Astrocyte (in vitro differentiated cells and primary cell): Measurements from ENCODE around the gene CEP83. TPM values are rescaled to one million over a fixed set of nuclear protein-coding genes. Genes with fewer than 3 reads are reported as not detected.
"Not testable (repeated sequence)": the region's sequence is repeated elsewhere in the genome, so short reads cannot be mapped to it uniquely, and the experiment has no call there.

Experiments used
- DNase-seq: peaks from one replicate; pipeline ENCODE4 v3.0.0-alpha.2; 2010; ENCODE audit warnings: low read depth
- FAIRE-seq: peaks from 2 replicates; lab custom pipeline; 2011; peaks lifted over from hg19 to GRCh38; lab: Jason Lieb, UNC
- H2AFZ ChIP-seq: 2 replicates; pipeline ENCODE4 v1.6.0; 2012; ENCODE audit warnings: low read depth, low read length, inconsistent platforms
- H3K27ac ChIP-seq: 2 replicates; pipeline ENCODE4 v1.5.1; 2011; ENCODE audit warnings: low read depth, low read length, inconsistent platforms
- H3K27me3 ChIP-seq: 2 replicates; pipeline ENCODE4 v1.6.0; 2011; ENCODE audit warnings: low read length, inconsistent platforms; ENCODE audit not compliant: insufficient read depth
- H3K36me3 ChIP-seq: 2 replicates; pipeline ENCODE4 v1.5.1; 2011; ENCODE audit warnings: low read length, inconsistent platforms; ENCODE audit not compliant: insufficient read depth
- H3K4me1 ChIP-seq: 2 replicates; pipeline ENCODE4 v1.5.1; 2011; ENCODE audit warnings: low read length, inconsistent platforms; ENCODE audit not compliant: insufficient read depth
- H3K4me2 ChIP-seq: 2 replicates; pipeline ENCODE4 v1.6.0; 2012; ENCODE audit warnings: low read length, inconsistent platforms
- H3K4me3 ChIP-seq: 2 replicates; pipeline ENCODE4 v1.5.1; 2011; ENCODE audit warnings: low read depth, mild to moderate bottlenecking, low read length, inconsistent platforms; ENCODE audit not compliant: insufficient read depth
- H3K79me2 ChIP-seq: 2 replicates; pipeline ENCODE4 v1.6.0; 2012; ENCODE audit warnings: mild to moderate bottlenecking, low read length, inconsistent platforms; ENCODE audit not compliant: insufficient read depth
- H3K9ac ChIP-seq: 2 replicates; pipeline ENCODE4 v1.6.0; 2012; ENCODE audit warnings: mild to moderate bottlenecking, low read length, inconsistent platforms
- H3K9me3 ChIP-seq: 2 replicates; pipeline ENCODE4 v1.5.1; 2012; ENCODE audit warnings: low read depth, mild to moderate bottlenecking, low read length, inconsistent platforms; ENCODE audit not compliant: insufficient read depth
- H4K20me1 ChIP-seq: 2 replicates; pipeline ENCODE4 v1.6.0; 2012; ENCODE audit warnings: low read length, inconsistent platforms; ENCODE audit not compliant: insufficient read depth
- H3K27ac Mint-ChIP-seq: one replicate; pipeline ENCODE4 v1.8.0; 2021; ENCODE audit warnings: mild to moderate bottlenecking, mixed read lengths; ENCODE audit not compliant: unreplicated experiment
- H3K27me3 Mint-ChIP-seq: one replicate; pipeline ENCODE4 v1.8.0; 2021; ENCODE audit warnings: low read depth, mixed read lengths; ENCODE audit not compliant: unreplicated experiment
- H3K36me3 Mint-ChIP-seq: one replicate; pipeline ENCODE4 v1.8.0; 2021; ENCODE audit warnings: low read depth, mixed read lengths; ENCODE audit not compliant: unreplicated experiment
- H3K4me1 Mint-ChIP-seq: one replicate; pipeline ENCODE4 v1.8.0; 2021; ENCODE audit warnings: low read depth, mixed read lengths; ENCODE audit not compliant: unreplicated experiment
- H3K4me3 Mint-ChIP-seq: one replicate; pipeline ENCODE4 v1.8.0; 2021; ENCODE audit warnings: mild to moderate bottlenecking, moderate library complexity, mixed read lengths; ENCODE audit not compliant: unreplicated experiment
- H3K9me3 Mint-ChIP-seq: one replicate; pipeline ENCODE4 v1.8.0; 2021; ENCODE audit warnings: mild to moderate bottlenecking, mixed read lengths; ENCODE audit not compliant: unreplicated experiment
- CTCF ChIP-seq: IDR thresholded peaks from 2 replicates; pipeline ENCODE4 v1.5.1; 2011; ENCODE audit warnings: low read depth, mild to moderate bottlenecking, inconsistent platforms, low read length, moderate library complexity; ENCODE audit not compliant: insufficient read depth
- EZH2 ChIP-seq: IDR thresholded peaks from 2 replicates; pipeline ENCODE4 v1.6.1; 2012; ENCODE audit warnings: mild to moderate bottlenecking, low read length, inconsistent platforms; ENCODE audit not compliant: insufficient read depth
- total RNA-seq: library from RNA; stranded (reverse); gene quantifications from 2 replicates; pipeline ENCODE4 v1.2.1, GENCODE V29; 2021

The CEP83 gene
- total RNA-seq, 1 donor from 2014 or later: 12.4 TPM

GRCh38 chr12:94405413-94406116 lies 54.1 kb downstream of the CEP83 start:
- no peaks in the 10 kb centered on the region for H4K20me1 ChIP-seq
- no peak overlapping the region for H3K27ac ChIP-seq
- Mint-ChIP-seq H3K27ac (no peak overlapping the region), H3K36me3 (no peaks in the 10 kb centered on the region), H3K4me3 (no peak overlapping the region), H3K4me1 (peaks cover 7% of the 10 kb centered on the region), H3K27me3 (no peaks in the 10 kb centered on the region), H3K9me3 (peaks cover 2% of the 10 kb centered on the region)
- no peak overlapping the region for H2AFZ ChIP-seq
- no peak for DNase-seq
- H3K4me1 ChIP-seq: no peaks in the 10 kb centered on the region
- no peak for TF ChIP-seq EZH2
- TF ChIP-seq CTCF: no peak
- no peak overlapping the region for H3K4me3 ChIP-seq
- no peak overlapping the region for H3K9ac ChIP-seq
- FAIRE-seq: peak; percentile 55
- no peaks in the 10 kb centered on the region for H3K36me3 ChIP-seq
- H3K9me3 ChIP-seq: no peaks in the 10 kb centered on the region
- H3K4me2 ChIP-seq: no peak overlapping the region
- H3K79me2 ChIP-seq: no peaks in the 10 kb centered on the region
- no peaks in the 10 kb centered on the region for H3K27me3 ChIP-seq

- H4K20me1 ChIP-seq: no peaks in the 10 kb centered on the region
- no peaks in the 10 kb centered on the region for H3K36me3 Mint-ChIP-seq
- H2AFZ ChIP-seq: no peak overlapping the region
- H3K9me3 Mint-ChIP-seq: peaks cover 2% of the 10 kb centered on the region
- no peaks in the 10 kb centered on the region for H3K27me3 Mint-ChIP-seq
- TF ChIP-seq EZH2 (no peak), CTCF (no peak)
- DNase-seq: no peak
- no peaks in the 10 kb centered on the region for H3K79me2 ChIP-seq
- no peaks in the 10 kb centered on the region for H3K27me3 ChIP-seq
- no peak overlapping the region for H3K27ac ChIP-seq
- FAIRE-seq: no peak
- no peaks in the 10 kb centered on the region for H3K36me3 ChIP-seq
- H3K4me2 ChIP-seq: no peak overlapping the region
- H3K27ac Mint-ChIP-seq: no peak overlapping the region
- H3K4me1 ChIP-seq: no peaks in the 10 kb centered on the region
- H3K9ac ChIP-seq: no peak overlapping the region
- no peaks in the 10 kb centered on the region for H3K9me3 ChIP-seq
- H3K4me1 Mint-ChIP-seq: peaks cover 7% of the 10 kb centered on the region
- H3K4me3 Mint-ChIP-seq: no peak overlapping the region
- no peak overlapping the region for H3K4me3 ChIP-seq
These were observed 54.8 kb downstream of the CEP83 start for GRCh38 chr12:94404854-94405253.

DNA sequence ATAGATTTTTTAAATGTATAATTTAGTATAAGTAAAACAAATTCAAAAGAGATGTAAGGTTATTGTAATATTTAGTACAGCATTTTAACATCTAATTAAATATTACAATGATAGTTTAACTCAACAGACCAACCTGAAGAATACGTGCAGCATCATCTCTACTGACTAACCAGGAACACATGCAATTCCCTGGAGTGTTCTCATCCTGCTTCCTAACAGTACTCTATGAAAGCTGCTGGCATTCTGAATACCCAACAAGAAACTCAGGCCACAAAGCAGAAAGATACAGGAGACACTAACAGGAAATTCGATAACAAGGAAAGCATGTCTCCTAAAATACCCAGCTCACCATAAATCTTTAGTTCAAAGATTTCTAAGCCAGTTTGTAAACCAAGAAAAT lies 58.3 kb downstream of the CEP83 start:
- TF ChIP-seq EZH2 (no peak), CTCF (no peak)
- H2AFZ ChIP-seq: no peak overlapping the region
- Mint-ChIP-seq H3K27me3 (no peaks in the 10 kb centered on the region), H3K27ac (no peak overlapping the region), H3K4me1 (peaks cover 7% of the 10 kb centered on the region), H3K4me3 (no peak overlapping the region), H3K9me3 (peaks cover 15% of the 10 kb centered on the region), H3K36me3 (peaks cover 12% of the 10 kb centered on the region)
- H3K36me3 ChIP-seq: no peaks in the 10 kb centered on the region
- H3K9ac ChIP-seq: no peak overlapping the region
- no peak overlapping the region for H3K27ac ChIP-seq
- no peak for FAIRE-seq
- no peaks in the 10 kb centered on the region for H3K4me1 ChIP-seq
- no peak for DNase-seq
- H3K9me3 ChIP-seq: peaks cover 3% of the 10 kb centered on the region
- no peaks in the 10 kb centered on the region for H4K20me1 ChIP-seq
- H3K4me3 ChIP-seq: no peak overlapping the region
- H3K4me2 ChIP-seq: no peak overlapping the region
- no peaks in the 10 kb centered on the region for H3K79me2 ChIP-seq
- no peaks in the 10 kb centered on the region for H3K27me3 ChIP-seq

DNA sequence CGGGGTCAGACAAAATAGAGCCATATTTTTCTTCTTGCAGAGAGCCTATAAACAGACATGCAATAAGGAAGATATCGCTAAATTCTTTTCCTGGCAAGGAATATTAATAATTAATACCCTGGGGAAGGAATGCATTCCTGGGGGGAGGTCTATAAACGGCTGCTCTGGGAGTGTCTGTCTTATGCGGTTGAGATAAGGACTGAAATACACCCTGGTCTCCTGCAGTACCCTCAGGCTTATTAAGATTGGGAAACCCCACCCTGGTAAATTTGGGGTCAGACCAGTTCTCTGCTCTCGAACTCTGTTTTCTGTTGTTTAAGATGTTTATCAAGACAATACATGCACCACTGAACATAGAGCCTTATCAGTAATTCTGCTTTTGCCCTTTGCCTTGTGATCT lies 61.0 kb downstream of the CEP83 start:
- H3K9me3 ChIP-seq, H3K36me3 ChIP-seq, H2AFZ ChIP-seq, H3K27me3 ChIP-seq, H4K20me1 ChIP-seq, H3K9ac ChIP-seq, H3K4me1 ChIP-seq, H3K4me2 ChIP-seq, FAIRE-seq, H3K79me2 ChIP-seq, H3K4me3 ChIP-seq, DNase-seq, H3K4me3 Mint-ChIP-seq, H3K27ac ChIP-seq, H3K27ac Mint-ChIP-seq, H3K27me3 Mint-ChIP-seq, H3K4me1 Mint-ChIP-seq: not testable (repeated sequence)
- peaks cover 12% of the 10 kb centered on the region for H3K36me3 Mint-ChIP-seq
- peaks cover 15% of the 10 kb centered on the region for H3K9me3 Mint-ChIP-seq
